ENCODE measurements around the gene RBM22.

GRCh38 chr5:150642567-150642927 is 58.3 kb downstream of the RBM22 start:
- no peak for TF ChIP-seq POLR2A (IDR thresholded peaks at IDR 0.05)
- TF ChIP-seq CTCF (IDR thresholded peaks at IDR 0.05), result no peak
